ENCODE measurements around the gene SPACA7.

The SPACA7 gene

GRCh38 chr13:112481458-112481857, 105.3 kb downstream of the SPACA7 start:
- Histone ChIP-seq H3K9me3 (ENCODE audit: insufficient read depth, low read depth, low read length) (peaks cover 2% of the 10 kb centered on the region), H3K4ac (ENCODE audit: low read depth, low read length) (no peak overlapping the region), H3K4me3 (ENCODE audit: low read depth, low read length) (no peak overlapping the region), H4K8ac (ENCODE audit: low read depth, low read length) (no peak overlapping the region), H3K79me1 (ENCODE audit: low read length) (no peaks in the 10 kb centered on the region), H4K91ac (ENCODE audit: low read depth, low read length) (no peak overlapping the region), H2BK120ac (ENCODE audit: insufficient read depth, low read length, poor library complexity) (no peak overlapping the region), H3K18ac (ENCODE audit: low read length) (no peak overlapping the region), H2BK5ac (ENCODE audit: low read depth, low read length, poor library complexity) (no peak overlapping the region), H3K23ac (ENCODE audit: low read length) (no peak overlapping the region), H3K27me3 (ENCODE audit: insufficient read depth, low read length) (no peaks in the 10 kb centered on the region), H3K27ac (ENCODE audit: low read depth, low read length) (no peak overlapping the region), H3K9ac (ENCODE audit: low read length) (no peak overlapping the region), H2AK5ac (ENCODE audit: low read length) (no peak overlapping the region), H3K79me2 (ENCODE audit: control insufficient read depth, insufficient read depth, low read length, poor library complexity) (no peaks in the 10 kb centered on the region), H3K4me2 (ENCODE audit: low read length) (no peak overlapping the region), H2AFZ (ENCODE audit: insufficient read depth, low read length, poor library complexity) (no peak overlapping the region), H2BK12ac (ENCODE audit: low read length) (no peak overlapping the region), H4K12ac (ENCODE audit: low read depth, low read length) (no peak overlapping the region), H3K4me1 (ENCODE audit: control insufficient read depth in 1 of 2, insufficient read depth in 2 of 2, low read length in 2 of 2) (no peaks in the 10 kb centered on the region), H3K14ac (ENCODE audit: low read length) (no peak overlapping the region), H3K36me3 (ENCODE audit: control insufficient read depth in 1 of 2, insufficient read depth in 2 of 2, low read length in 2 of 2) (peaks cover 2 to 3% of the 10 kb centered on the region in 2 experiments)
- DNase-seq = no peak

DNA sequence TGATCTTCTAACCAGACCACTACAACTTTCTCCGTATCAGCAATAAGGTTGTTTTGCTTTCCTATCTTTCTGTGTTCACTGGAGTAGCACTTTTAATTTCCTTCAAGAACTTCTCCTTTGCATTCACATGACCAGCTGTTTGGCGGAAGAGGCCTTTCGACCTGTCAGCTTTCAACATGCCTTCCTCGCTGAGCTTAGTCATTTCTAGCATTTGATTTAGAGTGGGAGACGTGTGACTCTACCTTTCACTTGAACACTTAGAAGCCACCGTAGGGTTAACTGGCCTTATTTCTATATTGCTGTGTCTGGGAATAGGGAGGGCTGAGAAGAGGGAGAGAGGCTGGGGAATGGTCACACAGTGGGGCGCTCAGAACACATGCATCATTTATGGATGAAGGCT, 107.1 kb downstream of the SPACA7 start:
- Histone ChIP-seq H3K4me2 (ENCODE audit: low read length) (no peak overlapping the region), H2AK5ac (ENCODE audit: low read length) (no peak overlapping the region), H3K27ac (ENCODE audit: low read depth, low read length) (no peak overlapping the region), H4K8ac (ENCODE audit: low read depth, low read length) (no peak overlapping the region), H3K27me3 (ENCODE audit: insufficient read depth, low read length) (no peaks in the 10 kb centered on the region), H4K12ac (ENCODE audit: low read depth, low read length) (no peak overlapping the region), H3K9ac (ENCODE audit: low read length) (no peak overlapping the region), H2BK120ac (ENCODE audit: insufficient read depth, low read length, poor library complexity) (no peak overlapping the region), H3K14ac (ENCODE audit: low read length) (no peak overlapping the region), H3K36me3 (ENCODE audit: control insufficient read depth in 1 of 2, insufficient read depth in 2 of 2, low read length in 2 of 2) (peaks cover 2 to 4% of the 10 kb centered on the region in 2 experiments), H3K4me1 (ENCODE audit: control insufficient read depth in 1 of 2, insufficient read depth in 2 of 2, low read length in 2 of 2) (no peaks in the 10 kb centered on the region), H4K91ac (ENCODE audit: low read depth, low read length) (no peak overlapping the region), H2BK5ac (ENCODE audit: low read depth, low read length, poor library complexity) (no peak overlapping the region), H3K23ac (ENCODE audit: low read length) (no peak overlapping the region), H3K79me1 (ENCODE audit: low read length) (no peaks in the 10 kb centered on the region), H3K79me2 (ENCODE audit: control insufficient read depth, insufficient read depth, low read length, poor library complexity) (no peaks in the 10 kb centered on the region), H3K9me3 (ENCODE audit: insufficient read depth, low read depth, low read length) (peaks cover 2% of the 10 kb centered on the region), H3K18ac (ENCODE audit: low read length) (no peak overlapping the region), H2BK12ac (ENCODE audit: low read length) (no peak overlapping the region), H2AFZ (ENCODE audit: insufficient read depth, low read length, poor library complexity) (no peak overlapping the region), H3K4me3 (ENCODE audit: low read depth, low read length) (no peak overlapping the region), H3K4ac (ENCODE audit: low read depth, low read length) (no peak overlapping the region)
- WGBS (ENCODE audit: extremely low coverage, insufficient coverage, insufficient read length) = no CpG with 5 or more reads among the region's 7 CpGs
- DNase-seq = no peak

Measured in trophoblast cell (in vitro differentiated cells and primary cell).